ENCODE data around the gene INHBA.

INHBA gene

GRCh38 chr7:41702635-41703371, at the start of gene INHBA:
Gene INHBA (minus strand): TSS chr7:41703090. CDS start chr7:41700374, 2,716 bp downstream.
- DNase-seq: no peak

- DNase-seq: no peak
Observed at GRCh38 chr7:41752615-41753014, 49.7 kb upstream of the INHBA start.

GRCh38 chr7:41750661-41751540, 48.0 kb upstream of the INHBA start:
- no peak for DNase-seq

- no peak for DNase-seq
Observed at GRCh38 chr7:41747961-41748360, 45.1 kb upstream of the INHBA start.

GRCh38 chr7:41745451-41745850, 42.6 kb upstream of the INHBA start:
- no peak for DNase-seq

- DNase-seq: no peak
Observed at GRCh38 chr7:41744161-41744560, 41.3 kb upstream of the INHBA start.

- no peak for DNase-seq
Observed at GRCh38 chr7:41742401-41743020, 39.6 kb upstream of the INHBA start.

- no peak for DNase-seq
Observed at GRCh38 chr7:41738806-41739205, 35.9 kb upstream of the INHBA start.

- no peak for DNase-seq
Observed at GRCh38 chr7:41738336-41738735, 35.4 kb upstream of the INHBA start.

GRCh38 chr7:41735206-41735605, 32.3 kb upstream of the INHBA start:
- no peak for DNase-seq

- no peak for DNase-seq
Observed at GRCh38 chr7:41732843-41733306, 30.0 kb upstream of the INHBA start.

- DNase-seq: no peak
Observed at GRCh38 chr7:41732436-41732785, 29.5 kb upstream of the INHBA start.

- no peak for DNase-seq
Observed at GRCh38 chr7:41731493-41732435, 28.9 kb upstream of the INHBA start.

- no peak for DNase-seq
Observed at GRCh38 chr7:41730668-41731067, 27.8 kb upstream of the INHBA start.

- DNase-seq: no peak
Observed at GRCh38 chr7:41730161-41730560, 27.3 kb upstream of the INHBA start.

GRCh38 chr7:41729059-41729458, 26.2 kb upstream of the INHBA start:
- DNase-seq: no peak

GRCh38 chr7:41725013-41725412, 22.1 kb upstream of the INHBA start:
- DNase-seq: no peak

GRCh38 chr7:41720886-41721285, 18.0 kb upstream of the INHBA start:
- no peak for DNase-seq

GRCh38 chr7:41720046-41720445, 17.2 kb upstream of the INHBA start:
- no peak for DNase-seq

- no peak for DNase-seq
Observed at GRCh38 chr7:41716691-41717090, 13.8 kb upstream of the INHBA start.

GRCh38 chr7:41715000-41715399, 12.1 kb upstream of the INHBA start:
- DNase-seq: no peak

GRCh38 chr7:41711283-41712064, 8.6 kb upstream of the INHBA start:
- no peak for DNase-seq
